GM21576 (cell line): Measurements from ENCODE around the gene IL1RAPL1.

Source experiments
- ATAC-seq: cut with Tn5 transposase; IDR thresholded peaks from one replicate; pipeline ENCODE4 v1.9.1; 2021; ENCODE audit warnings: mild to moderate bottlenecking, moderate library complexity; ENCODE audit not compliant: unreplicated experiment

Gene IL1RAPL1

GRCh38 chrX:28626515-28626914, 39.3 kb downstream of the IL1RAPL1 start:
- ATAC-seq, result no peak

GRCh38 chrX:28628120-28628519, 40.9 kb downstream of the IL1RAPL1 start:
- no peak for ATAC-seq

- ATAC-seq, result no peak
Observed at GRCh38 chrX:28638775-28639174, 51.5 kb downstream of the IL1RAPL1 start.

GRCh38 chrX:28639451-28639850, 52.2 kb downstream of the IL1RAPL1 start:
- no peak for ATAC-seq

GRCh38 chrX:28649541-28649940, 62.3 kb downstream of the IL1RAPL1 start:
- no peak for ATAC-seq

- ATAC-seq, result no peak
Observed at GRCh38 chrX:28651186-28651585, 63.9 kb downstream of the IL1RAPL1 start.

GRCh38 chrX:28659269-28659668, 72.0 kb downstream of the IL1RAPL1 start:
- no peak for ATAC-seq

GRCh38 chrX:28665778-28666177, 78.5 kb downstream of the IL1RAPL1 start:
- no peak for ATAC-seq

- no peak for ATAC-seq
Observed at GRCh38 chrX:28668303-28668702, 81.1 kb downstream of the IL1RAPL1 start.

GRCh38 chrX:28668957-28669356, 81.7 kb downstream of the IL1RAPL1 start:
- no peak for ATAC-seq

GRCh38 chrX:28670074-28670473, 82.8 kb downstream of the IL1RAPL1 start:
- ATAC-seq, result no peak

- no peak for ATAC-seq
Observed at GRCh38 chrX:28675173-28675572, 87.9 kb downstream of the IL1RAPL1 start.

GRCh38 chrX:28693101-28693500, 105.9 kb downstream of the IL1RAPL1 start:
- ATAC-seq, result no peak

GRCh38 chrX:28697732-28698131, 110.5 kb downstream of the IL1RAPL1 start:
- peak; percentile 49 for ATAC-seq

- no peak for ATAC-seq
Observed at GRCh38 chrX:28701222-28701621, 114.0 kb downstream of the IL1RAPL1 start.

- no peak for ATAC-seq
Observed at GRCh38 chrX:28706964-28707363, 119.7 kb downstream of the IL1RAPL1 start.

- no peak for ATAC-seq
Observed at GRCh38 chrX:28709421-28709820, 122.2 kb downstream of the IL1RAPL1 start.

- ATAC-seq, result no peak
Observed at GRCh38 chrX:28717864-28718263, 130.6 kb downstream of the IL1RAPL1 start.

- no peak for ATAC-seq
Observed at GRCh38 chrX:28718450-28718849, 131.2 kb downstream of the IL1RAPL1 start.

- no peak for ATAC-seq
Observed at GRCh38 chrX:28719620-28720019, 132.4 kb downstream of the IL1RAPL1 start.

- ATAC-seq, result no peak
Observed at GRCh38 chrX:28752330-28752729, 165.1 kb downstream of the IL1RAPL1 start.

- ATAC-seq, result no peak
Observed at GRCh38 chrX:28756175-28756574, 168.9 kb downstream of the IL1RAPL1 start.

- ATAC-seq, result no peak
Observed at GRCh38 chrX:28756647-28757046, 169.4 kb downstream of the IL1RAPL1 start.

GRCh38 chrX:28757290-28757689, 170.0 kb downstream of the IL1RAPL1 start:
- no peak for ATAC-seq
